Sigmoid colon (tissue), 7 donors: ENCODE results near the gene LY9. TPM values are rescaled to one million over a fixed set of nuclear protein-coding genes. Genes with fewer than 3 reads are reported as not detected.

ENCODE experiments used
- DNase-seq: peaks from one replicate; pipeline ENCODE4 v3.0.0-alpha.2; 2019
- H3K27ac ChIP-seq, 4 donors: fragments of 200-600 bp; sonication (generic); one replicate each; pipeline ENCODE4 v1.5.1; 2016 to 2019; ENCODE audit warnings: mild to moderate bottlenecking in 1 of 4
- H3K27me3 ChIP-seq, 3 donors: fragments of 200-600 bp; sonication (generic); one replicate each; pipeline ENCODE4 v1.5.1; 2019; ENCODE audit warnings: mild to moderate bottlenecking in 1 of 3
- H3K36me3 ChIP-seq, 4 donors: fragments of 200-600 bp; sonication (generic); one replicate each; pipeline ENCODE4 v1.5.1; 2016 to 2019
- H3K4me1 ChIP-seq, 4 donors: fragments of 200-600 bp; sonication (generic); one replicate each; pipeline ENCODE4 v1.5.1; 2017 to 2019
- H3K4me3 ChIP-seq, 4 donors: fragments of 200-600 bp; sonication (generic); one replicate each; pipeline ENCODE4 v1.5.1; 2017 to 2019; ENCODE audit warnings: mild to moderate bottlenecking in 2 of 4, moderate library complexity in 1 of 4
- H3K9me3 ChIP-seq, 4 donors: fragments of 200-600 bp in 3 of 4; sonication (generic) in 3 of 4; one replicate each; pipeline versions ENCODE4 v1.5.1 to v1.6.1; 2013 to 2019
- EP300 ChIP-seq, 4 donors: sonication (generic); formaldehyde crosslinking; IDR thresholded peaks; one replicate each; pipeline ENCODE4 v1.6.1; 2017; ENCODE audit warnings: antibody characterized with exemption in 4 of 4
- POLR2A ChIP-seq, 2 donors: fragments of 450-650 bp; IDR thresholded peaks; one replicate each; pipeline ENCODE4 v1.6.1; 2016; ENCODE audit warnings: antibody characterized with exemption in 2 of 2, mild to moderate bottlenecking in 2 of 2, moderate library complexity in 2 of 2
- POLR2AphosphoS5 ChIP-seq, 4 donors: sonication (generic); formaldehyde crosslinking; IDR thresholded peaks; one replicate each; pipeline ENCODE4 v1.6.1; 2017; ENCODE audit warnings: antibody characterized with exemption in 4 of 4
- WGBS, 2 donors: extraction: QIAGEN DNeasy Blood & Tissue Kit; methylation state at CpG; one replicate each; pipeline ENCODE4 v1.1.7; 2013; 5-methylcytosine and 5-hydroxymethylcytosine counted together
- intact Hi-C: fragments of 100-400 bp; cut with DNase I; formaldehyde crosslinking; loops from one replicate; pipeline ENCODE4 v1.15.1; 2023
- polyA plus RNA-seq, 3 donors: library from polyadenylated mRNA; stranded (reverse); fragments of 200-250 nt; gene quantifications; one replicate each; pipeline ENCODE4 v1.2.3, GENCODE V29; 2013
- total RNA-seq, 4 donors: library from RNA; depleted of rRNA; stranded (reverse); fragments of >200 nt; gene quantifications; one replicate each; pipeline ENCODE4 v1.1.0, GENCODE V29; 2016
- TF ChIP-seq, protein P1 (sequence below), 4 experiments: fragments of 450-650 bp in 3 of 4; fragments of 200-600 bp in 1 of 4; IDR thresholded peaks; one replicate each; pipeline ENCODE4 v1.5.1; 2016 to 2019; ENCODE audit warnings: antibody characterized with exemption in 4 of 4, mild to moderate bottlenecking in 3 of 4, moderate library complexity in 2 of 4
- donor health status: healthy with polysubstance abuse.
- donor health status: Bipolar disorder and iron deficiency.
- donor health status: healthy.

The LY9 gene
- total and polyA plus RNA-seq, 7 donors, result under 0.01 to 12.8 (median 0.23) TPM; not detected in 2

DNA sequence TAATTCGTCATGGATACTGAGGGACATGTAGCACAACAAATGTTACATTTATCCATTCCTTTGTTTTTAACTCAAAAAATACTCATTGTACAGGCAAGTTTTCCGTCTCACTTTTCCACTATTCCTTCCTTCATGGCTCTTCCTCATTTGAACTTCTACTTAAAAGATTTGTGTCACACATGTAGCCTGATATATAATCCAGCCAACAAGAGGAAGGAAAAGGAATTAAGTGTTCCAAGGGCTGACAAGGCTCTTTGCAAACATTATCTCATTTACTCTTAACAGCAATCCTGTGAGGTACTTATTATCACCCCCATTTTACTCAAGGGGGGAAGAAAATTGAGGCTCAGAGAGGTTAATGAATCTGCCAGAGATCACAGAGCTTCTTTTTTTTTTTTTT, 43.8 kb downstream of the LY9 start:
- Histone ChIP-seq H3K27ac (no peak overlapping the region), H3K36me3 (no peaks in the 10 kb centered on the region), H3K27me3 (no peaks in the 10 kb centered on the region), H3K4me3 (no peak overlapping the region), H3K9me3 (no peaks in the 10 kb centered on the region), H3K4me1 (peaks cover 0 to 25% (median 5%) of the 10 kb centered on the region in 4 donors)
- intact Hi-C loops, result loop anchor here (5.0 to 10.0 kb wide), 2 partner anchors 113 to 255 kb away; partner anchors contain the start of genes ITLN2 and KLHDC9
- TF ChIP-seq POLR2A (IDR thresholded peaks at IDR 0.05) (no peak), EP300 (IDR thresholded peaks at IDR 0.05) (no peak), POLR2AphosphoS5 (IDR thresholded peaks at IDR 0.05) (no peak)
- TF ChIP-seq, protein P1, sequence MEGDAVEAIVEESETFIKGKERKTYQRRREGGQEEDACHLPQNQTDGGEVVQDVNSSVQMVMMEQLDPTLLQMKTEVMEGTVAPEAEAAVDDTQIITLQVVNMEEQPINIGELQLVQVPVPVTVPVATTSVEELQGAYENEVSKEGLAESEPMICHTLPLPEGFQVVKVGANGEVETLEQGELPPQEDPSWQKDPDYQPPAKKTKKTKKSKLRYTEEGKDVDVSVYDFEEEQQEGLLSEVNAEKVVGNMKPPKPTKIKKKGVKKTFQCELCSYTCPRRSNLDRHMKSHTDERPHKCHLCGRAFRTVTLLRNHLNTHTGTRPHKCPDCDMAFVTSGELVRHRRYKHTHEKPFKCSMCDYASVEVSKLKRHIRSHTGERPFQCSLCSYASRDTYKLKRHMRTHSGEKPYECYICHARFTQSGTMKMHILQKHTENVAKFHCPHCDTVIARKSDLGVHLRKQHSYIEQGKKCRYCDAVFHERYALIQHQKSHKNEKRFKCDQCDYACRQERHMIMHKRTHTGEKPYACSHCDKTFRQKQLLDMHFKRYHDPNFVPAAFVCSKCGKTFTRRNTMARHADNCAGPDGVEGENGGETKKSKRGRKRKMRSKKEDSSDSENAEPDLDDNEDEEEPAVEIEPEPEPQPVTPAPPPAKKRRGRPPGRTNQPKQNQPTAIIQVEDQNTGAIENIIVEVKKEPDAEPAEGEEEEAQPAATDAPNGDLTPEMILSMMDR (IDR thresholded peaks at IDR 0.05), result no peak
- WGBS, 2 donors, result 87 to 90% methylated on average over 2 of the region's 2 CpGs
- DNase-seq, result no peak

DNA sequence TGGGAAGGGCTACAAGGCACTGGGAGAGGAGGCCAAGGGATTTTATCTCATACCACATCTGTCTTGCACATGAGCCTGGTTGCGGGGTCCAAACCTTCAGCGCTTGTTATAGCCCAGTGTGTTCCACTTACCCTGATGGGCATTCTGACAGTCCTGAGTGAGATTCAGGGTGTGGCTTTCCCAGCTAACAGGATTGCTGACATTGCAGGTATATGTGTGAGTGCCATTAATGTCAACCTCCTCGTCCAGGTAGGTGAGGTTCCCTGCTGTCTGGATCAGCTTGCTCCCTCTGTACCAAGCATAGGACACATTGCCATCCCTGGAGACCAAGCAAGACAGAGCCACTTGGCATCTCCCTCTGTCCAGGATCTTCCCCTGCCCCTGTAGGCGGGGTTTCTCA, 45.1 kb downstream of the LY9 start:
- Histone ChIP-seq H3K4me3 (no peak overlapping the region), H3K27ac (no peak overlapping the region), H3K27me3 (no peaks in the 10 kb centered on the region), H3K36me3 (no peaks in the 10 kb centered on the region), H3K4me1 (peaks cover 0 to 25% (median 5%) of the 10 kb centered on the region in 4 donors), H3K9me3 (peaks cover 0 to 1% (median 0%) of the 10 kb centered on the region in 4 donors)
- DNase-seq, result no peak
- WGBS, 2 donors, result 89 to 91% methylated on average over 4 of the region's 4 CpGs
- intact Hi-C loops, result no loop called here
- no peak for TF ChIP-seq EP300 (IDR thresholded peaks at IDR 0.05)
- TF ChIP-seq POLR2A (IDR thresholded peaks at IDR 0.05), result no peak
- TF ChIP-seq, protein P1 (IDR thresholded peaks at IDR 0.05), result no peak
- no peak for TF ChIP-seq POLR2AphosphoS5 (IDR thresholded peaks at IDR 0.05)

DNA sequence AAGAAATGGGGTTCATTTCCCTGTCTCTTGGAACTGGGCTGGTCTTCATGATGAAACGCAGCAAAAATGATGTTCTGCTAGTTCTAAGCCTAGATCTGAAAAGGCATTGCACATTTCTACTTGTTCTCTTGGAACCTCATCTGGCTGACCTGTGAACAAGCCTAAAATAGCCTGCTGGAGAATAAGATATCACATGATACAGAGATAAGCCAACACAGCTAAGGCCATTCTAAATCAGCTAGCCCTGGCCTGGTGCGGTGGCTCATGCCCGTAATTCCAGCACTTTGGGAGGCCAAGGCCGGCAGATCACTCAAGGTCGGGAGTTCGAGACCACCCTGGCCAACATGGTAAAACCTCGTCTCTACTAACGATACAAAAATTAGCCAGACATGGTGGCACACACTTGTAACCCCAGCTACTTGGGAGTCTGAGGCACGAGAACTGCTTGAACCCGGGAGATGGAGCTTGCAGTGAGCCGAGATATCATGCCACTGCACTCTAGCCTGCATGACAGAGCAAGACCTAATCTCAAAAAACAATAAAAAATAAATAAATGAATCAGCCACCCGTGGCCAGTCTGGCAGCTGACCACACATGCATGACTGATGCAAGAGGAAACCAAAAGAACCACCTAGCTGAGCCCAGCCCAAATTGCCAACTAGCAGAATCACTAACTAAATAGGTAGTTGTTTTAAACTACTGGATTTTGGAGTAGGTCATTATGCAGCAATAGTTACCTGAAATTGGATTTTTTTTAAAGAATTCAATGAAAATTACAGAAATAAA, 48.7 kb downstream of the LY9 start:
- WGBS, 2 donors, result 91% methylated on average over 12 of the region's 12 CpGs
- Histone ChIP-seq H3K36me3 (no peaks in the 10 kb centered on the region), H3K4me1 (peaks cover 0 to 25% (median 5%) of the 10 kb centered on the region in 4 donors), H3K9me3 (peaks cover 0 to 1% (median 0%) of the 10 kb centered on the region in 4 donors), H3K4me3 (no peak overlapping the region), H3K27ac (peak overlapping the region in 1 of 4 donors; percentile 63), H3K27me3 (no peaks in the 10 kb centered on the region)
- intact Hi-C loops, result no loop called here
- no peak for TF ChIP-seq POLR2AphosphoS5 (IDR thresholded peaks at IDR 0.05)
- TF ChIP-seq EP300 (IDR thresholded peaks at IDR 0.05), result no peak
- DNase-seq, result no peak

DNA sequence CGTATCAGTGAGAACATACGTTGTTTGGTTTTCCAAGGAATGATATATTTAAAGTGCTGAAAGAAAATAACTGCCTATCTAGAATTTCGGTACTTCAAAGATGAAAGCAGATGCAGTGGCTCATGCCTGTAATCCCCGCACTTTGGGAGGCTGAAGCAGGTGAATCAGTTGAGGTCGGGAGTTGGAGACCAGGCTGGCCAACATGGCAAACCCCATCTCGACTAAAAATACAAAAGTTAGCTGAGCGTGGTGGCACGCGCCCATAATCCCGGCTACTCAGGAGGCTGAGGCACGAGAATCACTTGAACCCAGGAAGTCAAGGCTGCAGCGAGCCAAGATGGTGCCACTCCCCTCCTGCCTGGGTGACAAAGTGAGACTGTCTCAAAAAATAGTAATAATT, 50.3 kb downstream of the LY9 start:
- TF ChIP-seq POLR2AphosphoS5 (IDR thresholded peaks at IDR 0.05), result no peak
- Histone ChIP-seq H3K4me3 (no peak overlapping the region), H3K9me3 (peaks cover 0 to 1% (median 0%) of the 10 kb centered on the region in 4 donors), H3K27ac (no peak overlapping the region), H3K27me3 (no peaks in the 10 kb centered on the region), H3K36me3 (no peaks in the 10 kb centered on the region), H3K4me1 (peaks cover 0 to 25% (median 5%) of the 10 kb centered on the region in 4 donors)
- WGBS, 2 donors, result 92 to 95% methylated on average over 12 of the region's 12 CpGs
- no peak for DNase-seq
- intact Hi-C loops, result no loop called here

DNA sequence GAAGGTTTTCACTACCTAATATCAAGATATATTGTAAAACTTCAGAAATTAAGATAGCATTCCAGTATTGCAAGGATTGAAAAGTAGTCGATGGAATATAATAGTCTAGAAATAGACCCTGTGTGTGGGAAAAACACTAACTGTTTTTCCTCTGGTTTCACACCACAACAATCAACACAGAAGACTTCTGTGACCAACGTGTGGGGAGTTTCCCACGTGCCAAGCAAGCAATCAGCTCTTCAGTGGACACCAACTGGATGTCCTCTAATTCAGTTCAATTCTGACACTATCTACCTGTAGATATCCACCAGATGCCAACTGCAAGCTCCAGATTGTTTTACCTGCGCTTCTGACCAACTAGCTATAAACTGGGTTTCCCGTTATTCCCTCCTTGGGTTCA, 54.6 kb downstream of the LY9 start:
- H3K4me1 ChIP-seq, result no peaks in the 10 kb centered on the region
- WGBS, 2 donors, result 78% methylated on average over 5 of the region's 5 CpGs
- H3K27me3 ChIP-seq, result no peaks in the 10 kb centered on the region
- intact Hi-C loops, result no loop called here
- no peaks in the 10 kb centered on the region for H3K9me3 ChIP-seq
- no peak overlapping the region for H3K27ac ChIP-seq
- no peak for DNase-seq
- H3K4me3 ChIP-seq, result no peak overlapping the region
- no peaks in the 10 kb centered on the region for H3K36me3 ChIP-seq
- no peak for TF ChIP-seq POLR2A (IDR thresholded peaks at IDR 0.05)
- no peak for TF ChIP-seq POLR2AphosphoS5 (IDR thresholded peaks at IDR 0.05)
- TF ChIP-seq, protein P1 (IDR thresholded peaks at IDR 0.05), result no peak
- TF ChIP-seq EP300 (IDR thresholded peaks at IDR 0.05), result no peak
